Hepatocyte (in vitro differentiated cells): Measurements from ENCODE around the gene LARP4. TPM values are rescaled to one million over a fixed set of nuclear protein-coding genes. Genes with fewer than 3 reads are reported as not detected.

Experiments used
- DNase-seq: peaks from one replicate; pipeline ENCODE4 v3.0.0-alpha.2; 2016; ENCODE audit warnings: low spot score
- H2AFZ ChIP-seq: fragments of 200-600 bp; sonication (generic); 2 replicates; pipeline ENCODE4 v1.6.0; 2016; ENCODE audit warnings: antibody characterized with exemption, mild to moderate bottlenecking
- H3K27ac ChIP-seq: fragments of 200-600 bp; sonication (generic); 2 replicates; pipeline ENCODE4 v1.5.1; 2016; ENCODE audit warnings: mild to moderate bottlenecking
- H3K27me3 ChIP-seq: fragments of 200-600 bp; sonication (generic); 2 replicates; pipeline ENCODE4 v1.6.1; 2016
- H3K36me3 ChIP-seq: fragments of 200-600 bp; sonication (generic); replicated peaks from 2 replicates; pipeline ENCODE4 v1.5.1; 2016; ENCODE audit warnings: low read depth; ENCODE audit not compliant: insufficient read depth
- H3K4me1 ChIP-seq: fragments of 200-600 bp; sonication (generic); 2 replicates; pipeline ENCODE4 v1.5.1; 2016; ENCODE audit warnings: mild to moderate bottlenecking, moderate library complexity; ENCODE audit not compliant: insufficient read depth
- H3K4me2 ChIP-seq: fragments of 200-600 bp; sonication (generic); 2 replicates; pipeline ENCODE4 v1.6.0; 2016
- H3K4me3 ChIP-seq: fragments of 200-600 bp; sonication (generic); 2 replicates; pipeline ENCODE4 v1.5.1; 2016; ENCODE audit warnings: mild to moderate bottlenecking
- H3K79me2 ChIP-seq: fragments of 200-600 bp; sonication (generic); 2 replicates; pipeline ENCODE4 v1.6.0; 2017; ENCODE audit warnings: mild to moderate bottlenecking
- H3K9me2 ChIP-seq: fragments of 200-600 bp; sonication (generic); replicated peaks from 2 replicates; pipeline ENCODE4 v1.6.0; 2017; ENCODE audit warnings: mild to moderate bottlenecking; ENCODE audit not compliant: insufficient read depth
- H3K9me3 ChIP-seq: fragments of 200-600 bp; sonication (generic); 2 replicates; pipeline ENCODE4 v1.5.1; 2016; ENCODE audit warnings: low read depth, mild to moderate bottlenecking
- H4K20me1 ChIP-seq: fragments of 200-600 bp; sonication (generic); 2 replicates; pipeline ENCODE4 v1.6.0; 2016; ENCODE audit warnings: mild to moderate bottlenecking; ENCODE audit not compliant: insufficient read depth, poor library complexity, severe bottlenecking
- EZH2 ChIP-seq: fragments of 200-600 bp; sonication (generic); IDR thresholded peaks from 2 replicates; pipeline ENCODE4 v1.6.1; 2016; ENCODE audit warnings: antibody characterized with exemption, mild to moderate bottlenecking, borderline replicate concordance
- EZH2phosphoT487 ChIP-seq: fragments of 200-600 bp; sonication (generic); IDR thresholded peaks from one replicate; pipeline ENCODE4 v1.6.1; 2018; ENCODE audit warnings: antibody characterized with exemption, mild to moderate bottlenecking, low read depth, moderate library complexity; ENCODE audit not compliant: unreplicated experiment, severe bottlenecking
- WGBS: methylation state at CpG from one replicate; pipeline ENCODE4 v1.1.6; 2016; ENCODE audit warnings: low lambda C conversion rate; ENCODE audit errors: missing lambda C conversion rate; 5-methylcytosine and 5-hydroxymethylcytosine counted together
- polyA plus RNA-seq: library from polyadenylated mRNA; unstranded; fragments of >200 nt; fragmentation: Nextera tagmentation; extraction: Ambion mirVana; gene quantifications from 2 replicates; pipeline ENCODE4 v1.2.1, GENCODE V29; 2016
- total RNA-seq: library from RNA; depleted of rRNA; stranded (reverse); fragments of >200 nt; gene quantifications from 2 replicates; pipeline ENCODE4 v1.2.3, GENCODE V29; 2014
- TF ChIP-seq, protein P1 (sequence below): fragments of 200-600 bp; sonication (generic); IDR thresholded peaks from 2 replicates; pipeline ENCODE4 v1.5.1; 2016; ENCODE audit warnings: antibody characterized with exemption, mild to moderate bottlenecking; ENCODE audit not compliant: poor library complexity

The LARP4 gene
- total and polyA plus RNA-seq, 2 experiments from 2014 or later = 29.4 to 48.7 TPM

DNA sequence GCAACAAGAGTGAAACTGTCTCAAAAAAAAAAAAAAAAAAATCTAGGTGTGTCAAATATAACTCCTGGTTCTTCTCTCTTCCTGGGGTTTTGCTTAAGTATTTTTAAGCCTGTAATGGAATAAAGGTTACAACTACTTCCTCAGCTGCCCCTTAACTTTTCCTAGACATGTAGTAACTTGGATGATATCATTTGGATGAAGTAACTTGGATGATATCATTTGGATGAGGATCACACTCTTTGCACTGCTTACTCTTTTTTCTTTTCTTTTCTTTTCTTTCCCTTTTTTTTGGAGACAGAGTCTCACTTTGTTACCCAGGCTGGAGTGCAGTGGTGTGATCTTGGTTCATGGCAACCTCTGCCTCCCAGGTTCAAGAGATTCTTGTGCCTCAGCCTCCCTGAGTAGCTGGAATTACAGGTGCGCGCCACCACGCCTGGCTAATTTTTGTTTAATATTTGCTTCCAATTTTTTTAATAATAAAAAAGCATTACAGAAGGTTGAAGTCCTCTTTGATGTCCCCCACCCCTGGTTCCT, 3.5 kb upstream of the LARP4 start:
- peaks cover under 1% of the 10 kb centered on the region for H4K20me1 ChIP-seq
- no peak for DNase-seq
- H3K4me2 ChIP-seq = no peak overlapping the region
- no peaks in the 10 kb centered on the region for H3K9me2 ChIP-seq
- H3K79me2 ChIP-seq = peaks cover 6% of the 10 kb centered on the region
- no peak overlapping the region for H3K27ac ChIP-seq
- WGBS = 97% methylated on average over 3 of the region's 3 CpGs
- H3K4me1 ChIP-seq = no peaks in the 10 kb centered on the region
- H3K27me3 ChIP-seq = no peaks in the 10 kb centered on the region
- H3K9me3 ChIP-seq = no peaks in the 10 kb centered on the region
- TF ChIP-seq, protein P1, sequence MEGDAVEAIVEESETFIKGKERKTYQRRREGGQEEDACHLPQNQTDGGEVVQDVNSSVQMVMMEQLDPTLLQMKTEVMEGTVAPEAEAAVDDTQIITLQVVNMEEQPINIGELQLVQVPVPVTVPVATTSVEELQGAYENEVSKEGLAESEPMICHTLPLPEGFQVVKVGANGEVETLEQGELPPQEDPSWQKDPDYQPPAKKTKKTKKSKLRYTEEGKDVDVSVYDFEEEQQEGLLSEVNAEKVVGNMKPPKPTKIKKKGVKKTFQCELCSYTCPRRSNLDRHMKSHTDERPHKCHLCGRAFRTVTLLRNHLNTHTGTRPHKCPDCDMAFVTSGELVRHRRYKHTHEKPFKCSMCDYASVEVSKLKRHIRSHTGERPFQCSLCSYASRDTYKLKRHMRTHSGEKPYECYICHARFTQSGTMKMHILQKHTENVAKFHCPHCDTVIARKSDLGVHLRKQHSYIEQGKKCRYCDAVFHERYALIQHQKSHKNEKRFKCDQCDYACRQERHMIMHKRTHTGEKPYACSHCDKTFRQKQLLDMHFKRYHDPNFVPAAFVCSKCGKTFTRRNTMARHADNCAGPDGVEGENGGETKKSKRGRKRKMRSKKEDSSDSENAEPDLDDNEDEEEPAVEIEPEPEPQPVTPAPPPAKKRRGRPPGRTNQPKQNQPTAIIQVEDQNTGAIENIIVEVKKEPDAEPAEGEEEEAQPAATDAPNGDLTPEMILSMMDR = no peak
- TF ChIP-seq EZH2 = no peak
- no peak for TF ChIP-seq EZH2phosphoT487
- H2AFZ ChIP-seq = no peak overlapping the region
- no peak overlapping the region for H3K4me3 ChIP-seq
- H3K36me3 ChIP-seq = no peaks in the 10 kb centered on the region

DNA sequence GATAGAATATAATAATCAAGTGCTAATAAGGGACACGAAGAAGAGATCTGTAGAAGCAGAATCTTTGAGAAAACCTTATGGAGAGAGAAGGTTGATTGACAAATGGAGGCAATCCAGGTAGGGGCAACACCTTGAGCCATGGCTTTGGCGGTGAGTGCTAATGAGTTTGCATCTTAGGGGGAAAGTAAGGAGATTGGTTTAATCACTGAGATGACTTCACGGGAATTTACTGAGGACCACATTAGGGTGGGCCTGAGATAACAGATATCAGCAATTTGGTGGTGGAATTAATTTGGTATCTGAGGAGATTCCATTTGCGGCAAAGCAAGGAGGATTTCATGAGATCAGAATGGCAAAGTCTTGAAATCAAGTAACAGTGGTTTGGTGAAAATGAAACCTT, 1.8 kb upstream of the LARP4 start:
- DNase-seq = no peak
- H3K9me3 ChIP-seq = no peaks in the 10 kb centered on the region
- TF ChIP-seq, protein P1 = no peak
- TF ChIP-seq EZH2 (no peak), EZH2phosphoT487 (no peak)
- peaks cover 15% of the 10 kb centered on the region for H4K20me1 ChIP-seq
- no peaks in the 10 kb centered on the region for H3K27me3 ChIP-seq
- H3K4me2 ChIP-seq = no peak overlapping the region
- peaks cover 23% of the 10 kb centered on the region for H3K79me2 ChIP-seq
- H3K4me1 ChIP-seq = peaks cover 7% of the 10 kb centered on the region
- H2AFZ ChIP-seq = no peak overlapping the region
- no peak overlapping the region for H3K27ac ChIP-seq
- 79% methylated on average over 4 of the region's 4 CpGs for WGBS
- no peaks in the 10 kb centered on the region for H3K36me3 ChIP-seq
- H3K4me3 ChIP-seq = no peak overlapping the region
- H3K9me2 ChIP-seq = no peaks in the 10 kb centered on the region

DNA sequence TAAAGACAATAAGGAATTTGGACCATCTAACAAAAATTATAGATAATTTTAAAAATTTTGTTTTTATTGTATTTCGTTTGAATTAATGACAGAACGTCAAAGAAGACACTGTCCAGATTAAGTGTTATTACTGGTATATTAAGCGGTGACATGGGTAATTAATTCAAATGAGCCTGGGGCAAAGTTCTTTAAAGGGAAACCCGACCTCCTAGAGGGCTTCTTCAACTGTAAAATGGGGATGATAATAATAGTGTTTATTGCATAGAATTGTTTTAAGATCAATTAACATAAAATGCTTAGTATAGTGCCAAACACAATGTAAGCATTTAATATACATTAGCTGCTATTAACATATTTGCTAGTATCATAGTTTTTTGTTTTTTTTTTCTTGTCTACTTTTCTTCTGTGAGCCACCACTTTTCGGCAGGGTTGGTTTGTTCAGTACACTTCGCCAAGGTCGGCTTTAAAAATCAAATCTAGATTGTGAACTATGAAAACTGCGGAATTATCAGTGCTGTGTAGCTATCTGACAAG, 514 bp upstream of the LARP4 start:
- no peaks in the 10 kb centered on the region for H3K9me2 ChIP-seq
- peaks cover 24% of the 10 kb centered on the region for H4K20me1 ChIP-seq
- no peaks in the 10 kb centered on the region for H3K9me3 ChIP-seq
- no peak for DNase-seq
- peak overlapping the region; percentile 91 for H3K27ac ChIP-seq
- peak overlapping the region; percentile 33 for H3K4me3 ChIP-seq
- TF ChIP-seq EZH2phosphoT487 (no peak), EZH2 (no peak)
- TF ChIP-seq, protein P1 = no peak
- H2AFZ ChIP-seq = peak overlapping the region; percentile 70
- H3K36me3 ChIP-seq = no peaks in the 10 kb centered on the region
- 16% methylated on average over 8 of the region's 8 CpGs for WGBS
- peaks cover 7% of the 10 kb centered on the region for H3K4me1 ChIP-seq
- H3K79me2 ChIP-seq = peaks cover 36% of the 10 kb centered on the region
- H3K4me2 ChIP-seq = peak overlapping the region; percentile 63
- H3K27me3 ChIP-seq = no peaks in the 10 kb centered on the region
